ENCODE results near the gene LPAR1.

Gene LPAR1

DNA sequence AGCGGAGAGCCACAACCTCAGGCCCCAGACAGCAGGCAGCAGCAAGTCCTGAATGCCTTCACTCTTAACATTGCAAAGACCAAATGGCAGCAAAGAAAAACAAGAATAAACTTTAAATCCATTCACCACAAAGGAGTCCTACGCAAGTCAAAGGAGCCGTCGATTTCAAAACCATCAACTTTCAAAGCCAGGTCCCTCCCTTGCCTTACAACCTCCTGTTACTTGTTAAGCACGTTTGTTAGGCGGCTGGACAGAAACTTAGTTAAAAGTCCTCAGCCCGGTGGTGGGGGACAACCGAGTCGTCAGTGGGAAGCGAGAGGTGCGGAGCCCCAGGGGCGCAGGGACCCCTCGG is 938 bp downstream of the LPAR1 start:
- DNase-seq: no peak

DNA sequence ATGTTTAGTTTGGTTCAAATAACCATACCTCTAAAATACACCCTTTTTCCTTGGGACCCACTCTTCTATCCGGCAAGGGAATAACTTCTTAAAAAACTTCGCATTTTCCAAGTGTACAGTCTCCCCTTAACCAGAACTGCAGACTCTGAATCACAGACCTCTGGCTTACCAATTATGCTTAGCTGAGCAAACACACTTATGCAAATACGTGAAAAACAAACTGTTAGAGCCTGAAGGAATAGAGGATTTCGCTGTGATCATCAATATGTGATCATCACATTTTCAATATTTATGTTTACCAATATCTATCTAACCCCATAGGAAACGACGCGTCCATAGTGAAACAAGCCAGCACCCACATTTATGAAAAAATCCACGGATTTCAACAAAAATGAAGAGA is 1.3 kb downstream of the LPAR1 start:
- DNase-seq: no peak

DNA sequence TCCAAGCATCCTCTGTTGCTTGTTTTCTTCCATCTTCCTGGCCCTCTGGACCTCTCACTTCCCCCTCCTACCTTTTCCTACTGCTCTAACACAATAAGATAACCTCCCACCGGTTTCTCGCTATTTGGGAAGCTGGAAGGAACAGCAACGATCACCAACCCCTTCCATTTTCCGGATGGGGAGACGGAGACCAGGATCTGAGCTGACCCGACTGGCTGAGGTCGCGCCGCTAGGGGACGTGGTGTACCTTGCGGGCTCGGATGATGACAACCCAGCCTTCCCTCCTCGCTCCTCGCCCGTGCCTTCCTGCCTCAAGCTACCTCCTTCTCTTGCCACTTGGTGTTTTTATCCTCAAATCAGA is 1.9 kb downstream of the LPAR1 start:
- no peak for DNase-seq

DNA sequence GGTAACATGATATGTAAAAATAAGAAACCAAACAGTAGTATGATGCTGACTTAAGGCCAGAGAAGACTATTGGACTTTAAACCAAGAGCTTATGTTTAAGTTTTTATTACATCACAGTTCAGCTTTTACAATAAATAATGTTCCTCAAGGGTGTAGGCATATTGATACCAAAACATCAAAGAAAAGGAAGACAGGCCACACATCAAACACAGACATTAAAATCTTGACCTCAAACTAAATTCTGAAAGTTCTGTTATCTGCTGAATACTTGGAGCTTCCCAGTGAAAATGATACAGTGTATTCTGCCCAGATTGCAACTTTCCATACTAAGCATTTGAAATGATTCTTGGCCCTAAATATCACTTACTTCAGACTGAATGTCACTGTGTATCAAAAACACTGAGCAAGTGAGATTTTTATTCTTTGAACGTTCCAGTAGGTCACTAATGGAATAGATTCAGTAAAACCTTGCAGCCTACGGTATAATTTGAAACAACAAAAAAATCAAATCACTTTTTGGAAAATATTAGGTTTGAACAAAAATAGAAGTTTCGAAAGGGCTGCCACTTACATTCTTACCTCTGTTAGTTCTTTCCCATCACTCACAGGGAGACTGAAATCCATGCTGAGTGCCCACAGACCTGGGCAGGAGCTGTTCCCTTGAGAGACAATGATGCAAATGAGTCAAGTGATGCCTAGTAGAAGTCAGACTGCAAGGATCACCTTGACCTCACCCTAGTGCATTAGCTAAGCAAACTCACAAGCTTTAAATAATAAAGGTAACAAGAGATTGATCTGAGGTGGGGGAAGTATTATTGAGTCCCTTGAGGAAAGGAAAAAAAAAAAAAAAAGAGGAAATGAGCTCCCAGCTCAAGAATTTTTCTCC is 2.5 kb downstream of the LPAR1 start:
- DNase-seq: no peak

DNA sequence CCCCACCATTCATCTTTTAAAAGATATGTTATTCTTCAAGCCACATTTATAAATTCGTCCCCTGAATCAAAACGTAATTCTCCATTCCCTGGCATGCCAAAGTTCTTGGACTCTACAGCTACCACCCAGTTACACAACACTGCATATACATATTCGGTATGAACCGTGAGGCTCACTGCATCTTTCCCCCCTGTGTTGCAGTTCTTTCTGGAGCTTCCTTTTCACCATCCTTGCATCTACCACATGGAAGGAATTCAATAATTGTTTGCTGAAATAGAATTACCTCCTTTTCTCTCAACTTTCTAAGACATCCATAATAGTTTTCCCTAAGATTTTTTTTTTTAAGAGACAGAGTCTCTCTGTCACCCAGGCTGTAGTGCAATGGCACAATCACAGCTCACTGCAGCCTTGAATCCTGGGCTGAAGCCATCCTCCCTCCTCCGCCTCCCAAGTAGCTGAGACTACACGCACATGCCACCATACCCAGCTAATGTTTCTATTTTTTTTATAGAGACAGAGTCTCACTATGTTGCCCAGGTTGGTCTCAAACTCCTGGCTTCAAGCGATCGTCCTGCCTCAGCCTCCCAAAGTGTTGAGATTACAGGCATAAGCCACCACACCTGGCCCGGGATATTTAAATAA is 3.3 kb downstream of the LPAR1 start:
- DNase-seq: no peak

DNA sequence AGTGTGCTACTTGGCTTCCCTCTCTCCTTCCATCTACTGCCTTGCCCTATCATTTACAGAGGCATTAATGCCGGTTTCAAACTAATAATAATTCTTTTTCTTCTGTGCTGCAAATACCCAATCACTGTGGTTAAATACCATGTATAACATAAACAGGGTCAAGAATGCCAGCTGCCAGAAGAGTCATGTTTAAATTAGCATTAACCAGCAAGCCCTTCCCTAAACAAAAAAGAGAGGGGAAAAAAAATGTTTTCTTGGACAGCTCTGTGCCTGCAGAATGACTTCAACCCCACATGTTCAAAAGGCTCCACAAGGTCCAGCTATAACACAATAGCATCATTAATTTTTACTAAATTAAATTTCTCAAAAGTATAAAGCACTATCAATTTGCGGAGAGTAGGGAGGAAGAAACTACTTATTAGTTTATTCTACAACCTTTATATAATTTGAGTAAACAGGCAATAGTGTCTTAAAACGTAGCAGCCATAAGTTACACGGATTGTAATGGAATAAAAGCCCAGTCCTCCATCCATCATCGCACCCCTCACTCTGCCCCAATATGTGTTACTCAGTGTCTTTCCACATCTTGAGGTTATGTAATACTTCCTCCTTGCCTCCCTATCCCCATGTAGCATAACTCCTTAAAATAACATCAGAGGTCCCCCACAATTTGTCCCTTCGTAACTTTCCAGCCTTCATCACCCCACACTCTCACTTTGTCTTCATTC is 3.9 kb downstream of the LPAR1 start:
- no peak for DNase-seq

DNA sequence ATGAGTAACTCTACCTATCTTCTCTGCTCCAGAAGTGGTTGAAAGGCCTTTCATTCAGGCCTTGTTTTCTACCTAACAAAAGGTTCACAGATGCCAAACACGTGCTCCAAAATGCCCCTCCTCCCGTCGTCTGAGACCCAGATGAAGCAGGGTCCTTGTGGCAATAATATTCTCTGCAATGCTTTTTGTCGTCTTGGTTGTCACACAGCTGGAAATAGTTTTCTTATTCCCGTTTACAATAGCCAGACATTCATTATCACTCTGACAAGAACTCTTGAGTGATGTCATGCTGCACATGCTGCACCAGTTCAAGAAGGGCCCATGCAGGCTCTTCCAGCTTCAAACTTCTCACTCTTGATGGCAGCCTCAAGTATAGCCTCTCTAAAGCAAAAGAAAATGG is 7.8 kb downstream of the LPAR1 start:
- DNase-seq: no peak

DNA sequence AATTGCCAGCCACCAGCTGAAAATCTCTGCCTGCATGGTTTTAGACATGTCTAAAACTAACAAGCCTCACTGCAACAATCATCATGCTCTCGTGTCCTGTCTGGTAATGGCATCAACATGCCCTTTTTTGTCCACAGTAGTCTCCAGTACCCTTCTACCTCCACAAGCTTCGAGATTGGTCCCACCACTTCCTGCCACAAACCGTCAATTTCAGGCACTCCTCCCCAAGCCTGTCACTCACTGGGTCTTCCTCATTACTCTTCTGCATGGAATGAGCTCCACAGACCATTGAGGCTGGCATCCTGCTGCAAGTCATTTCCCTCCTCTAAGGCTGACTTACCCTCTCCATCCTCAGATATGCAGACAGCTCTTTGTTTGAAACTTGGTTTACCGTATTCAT is 9.0 kb downstream of the LPAR1 start:
- no peak for DNase-seq

DNA sequence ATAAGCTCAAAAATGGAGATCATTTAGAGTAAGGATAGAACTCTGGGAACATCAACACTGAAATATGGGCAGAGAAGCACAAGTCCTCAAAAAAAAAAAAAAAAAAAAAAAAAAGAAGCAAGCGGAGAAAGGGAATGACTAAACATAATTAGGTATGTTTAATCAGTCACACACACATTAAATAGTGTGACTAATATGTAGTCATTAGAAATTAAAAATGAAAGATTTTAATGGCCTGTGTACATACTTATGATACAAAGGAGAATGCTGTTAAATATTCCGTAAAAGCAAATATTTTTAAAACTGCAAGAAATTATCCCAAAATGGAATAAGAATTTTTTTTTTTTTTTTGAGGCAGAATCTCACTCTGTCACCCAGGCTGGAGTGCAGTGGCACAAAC is 10.5 kb downstream of the LPAR1 start:
- DNase-seq: no peak

DNA sequence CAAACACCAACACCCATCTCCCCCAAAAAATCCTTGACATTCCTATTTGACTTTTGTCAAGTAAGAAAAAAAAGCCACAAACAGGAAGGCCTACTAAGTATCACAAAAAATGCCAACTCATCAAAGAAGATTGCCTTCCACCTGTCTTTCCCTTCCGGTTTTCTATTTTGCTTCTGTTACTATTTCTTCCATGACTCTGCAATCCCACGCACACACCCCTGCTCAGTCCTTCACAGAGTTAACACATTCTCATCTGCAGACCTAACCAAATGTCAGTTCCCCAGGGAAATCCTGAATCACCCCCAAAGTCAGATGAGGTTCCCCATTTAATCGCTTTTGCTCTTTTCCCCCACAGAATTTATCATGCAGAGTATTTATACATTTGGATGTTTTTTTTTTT is 15.1 kb downstream of the LPAR1 start:
- no peak for DNase-seq

DNA sequence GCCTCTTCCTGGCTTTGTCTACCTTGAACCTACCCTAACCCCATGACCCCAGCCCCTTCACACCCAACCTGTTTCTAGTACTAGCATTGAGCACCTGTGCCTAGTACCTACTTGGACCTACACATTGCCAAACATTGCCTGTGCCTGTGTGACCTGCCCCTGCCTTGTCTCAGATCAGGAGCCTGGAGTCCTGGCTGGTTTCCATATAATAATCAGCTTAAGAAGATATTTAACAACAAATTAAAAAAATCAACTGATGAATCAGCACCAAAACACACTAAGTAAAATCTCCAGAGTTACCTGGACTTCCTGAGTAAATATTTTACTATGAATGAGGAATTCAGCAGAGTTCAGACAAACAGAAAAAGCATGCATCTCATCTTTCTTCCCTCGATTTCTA is 17.7 kb downstream of the LPAR1 start:
- no peak for DNase-seq

DNA sequence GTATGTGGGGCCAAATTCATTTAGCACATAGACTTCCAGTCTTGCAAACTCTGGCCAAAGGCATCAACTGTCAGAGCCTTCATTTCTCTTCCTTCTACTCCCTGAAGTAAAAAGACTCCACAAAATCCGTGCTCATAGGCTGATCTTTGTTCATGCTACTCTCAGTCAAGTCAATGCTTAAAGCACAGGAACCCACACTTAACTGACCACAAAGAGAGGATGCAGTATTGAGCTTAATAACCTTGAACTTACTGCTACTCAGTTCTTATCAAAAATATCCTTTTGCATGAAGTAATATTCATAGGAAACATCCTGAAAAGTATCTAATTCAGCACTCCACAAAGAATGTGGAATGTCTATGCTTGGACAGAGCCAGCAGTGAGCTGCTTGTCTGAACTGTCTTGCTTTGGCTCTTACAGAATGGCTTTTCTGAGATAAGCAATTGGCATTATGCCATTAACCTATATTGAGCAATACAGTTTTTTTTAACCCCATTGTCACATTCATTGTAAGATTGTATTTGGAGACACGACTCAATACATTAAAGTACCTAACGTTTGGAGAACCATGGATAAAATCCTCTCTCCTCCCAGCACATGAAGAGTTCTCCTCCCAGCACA is 21.7 kb downstream of the LPAR1 start:
- no peak for DNase-seq

DNA sequence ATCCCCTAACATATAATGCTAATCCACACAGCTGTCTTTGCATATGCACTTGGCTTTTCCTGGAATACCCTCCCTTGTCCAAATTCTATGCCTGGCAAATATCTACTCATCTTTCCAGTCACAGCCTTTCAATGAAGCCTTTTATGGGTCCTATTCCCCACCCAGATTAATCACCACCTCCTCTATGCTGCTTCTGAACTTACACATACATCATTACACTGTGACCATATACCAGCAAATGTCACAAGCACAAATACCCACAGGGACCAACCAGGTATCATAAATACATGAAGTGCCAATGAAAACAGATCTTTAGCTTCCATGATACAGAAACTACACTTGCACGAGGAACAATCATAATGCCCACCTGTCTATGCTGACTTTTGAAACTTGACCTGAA is 22.3 kb downstream of the LPAR1 start:
- no peak for DNase-seq

DNA sequence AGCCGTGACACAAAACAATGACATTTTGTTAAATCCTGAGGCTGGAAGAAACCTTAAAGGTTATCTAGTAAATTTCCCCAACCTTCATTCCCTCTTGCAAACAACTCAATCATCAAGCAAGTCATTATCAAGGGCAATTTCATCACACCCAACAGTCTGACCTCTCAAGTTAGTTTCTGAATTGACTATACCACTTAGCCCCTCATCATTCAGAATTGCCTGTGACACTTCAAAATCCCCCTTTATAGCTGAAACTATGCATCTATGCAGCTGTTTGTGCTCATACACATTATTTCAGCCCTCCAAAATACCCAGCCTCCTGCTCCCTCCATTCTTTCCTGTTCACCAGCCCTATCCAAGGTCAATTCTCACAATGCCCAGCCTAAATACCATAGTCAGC is 24.6 kb downstream of the LPAR1 start:
- no peak for DNase-seq

DNA sequence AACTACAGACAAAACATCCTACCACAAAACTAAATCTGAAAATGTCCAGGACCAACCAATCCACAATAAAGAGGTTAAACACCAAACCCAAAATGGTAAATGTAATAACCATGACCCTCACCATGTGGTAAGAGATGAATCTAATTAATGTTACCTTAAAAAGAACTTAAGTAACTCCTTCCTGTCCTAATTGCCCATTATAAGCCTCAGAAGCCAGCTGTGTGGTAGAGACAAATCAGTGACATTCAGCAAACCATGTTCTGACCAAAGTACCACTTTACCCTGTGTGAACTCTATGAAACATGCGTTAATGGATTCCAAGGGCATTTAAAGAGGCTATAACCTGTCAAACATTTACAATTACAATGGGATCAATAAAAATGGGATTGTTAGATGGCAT is 25.0 kb downstream of the LPAR1 start:
- no peak for DNase-seq

DNA sequence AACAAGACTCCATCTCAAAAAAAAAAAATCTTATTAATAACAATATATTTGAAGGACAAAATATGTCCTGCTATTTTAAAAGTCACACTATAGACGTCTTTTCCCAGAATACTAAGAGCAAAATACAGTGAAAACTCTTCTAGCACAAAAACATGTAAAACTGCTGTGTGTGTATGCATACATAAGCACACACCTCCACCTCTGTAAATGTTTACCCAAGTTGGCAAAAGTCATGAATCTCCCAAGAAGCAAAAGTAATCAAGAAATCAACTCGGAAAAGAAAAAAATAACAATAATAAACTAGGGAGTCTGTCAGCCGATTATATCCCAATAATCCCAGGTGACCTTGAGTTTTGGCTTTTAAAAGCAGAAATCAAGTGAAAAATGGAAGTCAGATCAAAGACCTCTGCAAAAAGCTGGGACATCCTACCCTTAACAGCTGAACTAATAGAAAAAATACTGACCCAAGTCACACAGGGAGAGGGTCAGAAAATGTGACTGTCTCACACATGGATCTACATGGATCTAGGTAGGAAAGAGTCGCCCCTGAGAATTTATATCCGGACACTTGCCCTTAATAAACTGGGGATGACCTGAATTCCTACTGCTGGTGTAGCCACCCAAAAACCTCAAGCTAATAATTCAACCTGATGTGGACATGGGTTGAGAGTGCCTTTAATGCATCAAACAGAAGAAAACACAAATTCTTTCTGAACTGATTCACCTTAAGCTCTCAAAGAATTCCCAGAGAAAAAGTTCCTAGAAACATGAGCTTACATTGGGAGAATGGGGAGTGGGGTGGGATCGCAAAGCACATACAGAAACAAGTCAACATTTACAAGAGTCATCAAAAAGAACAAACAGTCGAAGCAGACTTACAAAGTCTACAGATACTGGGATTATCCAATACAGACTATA is 29.9 kb downstream of the LPAR1 start:
- no peak for DNase-seq

DNA sequence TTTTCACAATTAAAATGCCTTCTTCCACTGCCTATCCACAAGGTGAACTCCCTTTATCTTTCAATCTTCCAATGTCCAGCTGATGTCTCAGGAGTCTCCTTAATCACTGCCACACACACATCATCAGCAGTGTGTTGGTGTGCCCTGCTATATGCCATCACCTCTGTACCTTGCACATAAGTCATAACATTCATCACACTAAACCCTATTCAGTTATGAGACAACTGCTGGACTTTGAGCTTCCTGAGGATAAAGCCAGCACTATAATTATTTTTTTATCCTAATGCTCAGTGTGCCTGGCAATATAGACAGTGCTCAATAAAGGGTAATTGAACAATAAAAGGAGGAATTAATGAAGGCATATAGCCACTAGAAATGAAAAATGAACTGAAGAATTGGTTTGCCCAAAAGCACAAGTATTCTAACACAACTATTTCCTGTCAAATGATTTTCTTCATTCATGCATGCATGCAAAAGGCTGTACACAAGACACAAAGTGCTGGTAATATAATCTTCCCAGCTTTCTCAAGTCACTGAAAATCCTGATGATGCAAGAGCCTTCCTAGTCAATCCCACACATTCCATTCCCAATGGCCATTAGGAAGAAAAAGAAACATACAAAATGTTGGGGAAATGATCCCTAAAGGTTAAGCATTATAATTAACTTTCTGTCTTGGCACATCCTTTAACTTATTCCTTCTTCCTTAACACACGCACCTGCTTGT is 32.4 kb downstream of the LPAR1 start:
- DNase-seq: no peak

DNA sequence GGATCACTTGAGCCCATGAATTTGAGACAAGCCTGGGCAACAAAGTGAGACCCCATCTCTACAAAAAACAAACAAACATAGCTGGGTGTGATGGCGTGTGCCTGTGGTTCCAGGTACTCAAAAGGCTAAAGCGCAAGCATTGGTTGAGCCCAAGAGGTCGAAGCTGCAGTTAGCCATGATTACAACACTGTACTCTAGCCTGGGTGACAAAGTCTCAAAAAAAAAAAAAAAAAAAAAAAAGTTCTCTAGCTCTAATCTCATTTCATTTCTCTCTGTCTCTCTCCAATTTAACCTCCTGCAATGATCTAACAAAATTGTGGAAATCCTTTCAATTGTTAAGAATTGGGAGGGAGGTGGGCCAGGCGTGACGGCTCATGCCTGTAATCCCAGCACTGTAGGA is 33.3 kb downstream of the LPAR1 start:
- DNase-seq: no peak

DNA sequence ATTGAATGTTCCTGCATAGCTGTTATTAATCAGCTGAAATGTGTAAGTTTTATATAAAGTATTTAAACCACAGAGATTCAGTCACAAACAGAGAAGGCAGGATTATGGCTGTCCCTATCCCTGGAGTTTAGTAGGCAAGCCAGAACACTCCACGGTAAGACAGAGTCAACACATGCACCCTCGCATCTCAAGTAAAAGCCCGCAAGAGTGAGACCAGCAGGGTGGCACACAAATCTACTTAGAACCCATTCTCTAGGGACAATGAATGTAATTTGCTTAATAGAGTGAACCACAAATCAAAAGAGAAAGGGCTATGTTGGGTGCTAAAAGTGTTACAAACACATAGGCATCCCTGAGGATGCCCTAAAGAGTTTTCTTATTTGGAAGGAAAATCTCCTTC is 35.1 kb downstream of the LPAR1 start:
- no peak for DNase-seq

DNA sequence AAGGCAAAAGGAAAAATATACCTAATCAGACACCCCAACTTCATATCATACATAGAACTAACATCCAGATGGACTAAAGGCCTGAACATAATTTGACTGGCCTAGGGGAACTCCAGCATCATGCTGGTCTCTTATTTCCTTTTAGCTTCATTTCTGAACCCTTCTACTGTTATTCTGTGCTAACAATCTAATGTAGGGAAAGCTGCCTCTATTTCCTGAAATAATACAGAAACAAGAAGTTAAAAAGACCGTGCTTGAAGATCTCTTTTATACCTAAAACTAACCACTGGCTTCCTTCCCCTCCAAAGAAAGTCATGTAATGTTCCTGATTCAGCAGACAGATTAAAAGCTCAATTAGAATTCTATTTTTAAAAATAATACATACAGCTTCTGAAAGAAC is 36.7 kb downstream of the LPAR1 start:
- DNase-seq: no peak

DNA sequence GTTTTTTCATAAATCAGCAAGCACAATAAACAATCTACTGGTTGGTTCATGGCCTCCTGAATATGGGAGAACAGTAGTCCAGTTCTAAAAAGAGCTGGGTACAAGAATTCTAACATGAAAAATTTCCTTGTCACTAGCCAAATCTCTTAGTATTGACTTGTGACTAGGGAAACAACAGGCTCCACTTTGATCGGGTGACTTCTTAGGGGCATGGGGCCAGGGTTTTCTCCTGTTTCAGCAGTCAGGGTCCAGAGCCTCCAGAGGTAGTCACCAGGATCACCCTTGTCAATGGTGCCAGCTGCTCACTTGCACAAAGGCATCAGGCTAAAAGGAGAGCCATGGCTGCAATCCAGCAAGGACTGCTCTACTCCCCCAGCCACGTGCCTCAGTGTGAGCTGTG is 38.1 kb downstream of the LPAR1 start:
- DNase-seq: no peak

DNA sequence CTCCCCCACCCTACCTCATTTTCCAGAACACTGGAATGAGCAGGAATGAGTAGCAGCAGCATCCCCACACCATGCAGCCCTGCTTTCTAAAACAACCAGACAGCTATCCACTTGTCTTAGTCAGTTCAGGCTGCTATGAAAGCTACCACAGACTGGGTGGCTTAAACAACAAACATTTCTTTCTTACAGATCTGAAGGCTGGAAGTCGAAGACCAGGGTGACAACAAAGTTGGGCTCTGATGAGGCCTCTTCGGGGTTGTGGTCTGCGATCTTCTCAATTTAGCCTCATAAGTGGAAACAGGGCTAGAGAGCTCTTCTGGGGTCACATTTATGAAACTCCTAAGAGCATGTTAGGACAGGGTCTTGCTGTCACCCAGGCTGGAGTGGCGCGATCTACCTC is 38.9 kb downstream of the LPAR1 start:
- no peak for DNase-seq
